CD4-positive, alpha-beta T cell treated with Interleukin-15 for 1 hour (primary cell): ENCODE data around the gene IWS1.
"Not testable (repeated sequence)": the region's sequence is repeated elsewhere in the genome, so short reads cannot be mapped to it uniquely, and the experiment has no call there.

Source experiments
- DNase-seq: peaks from one replicate; pipeline ENCODE4 v3.0.0-alpha.2; 2020

Gene IWS1

DNA sequence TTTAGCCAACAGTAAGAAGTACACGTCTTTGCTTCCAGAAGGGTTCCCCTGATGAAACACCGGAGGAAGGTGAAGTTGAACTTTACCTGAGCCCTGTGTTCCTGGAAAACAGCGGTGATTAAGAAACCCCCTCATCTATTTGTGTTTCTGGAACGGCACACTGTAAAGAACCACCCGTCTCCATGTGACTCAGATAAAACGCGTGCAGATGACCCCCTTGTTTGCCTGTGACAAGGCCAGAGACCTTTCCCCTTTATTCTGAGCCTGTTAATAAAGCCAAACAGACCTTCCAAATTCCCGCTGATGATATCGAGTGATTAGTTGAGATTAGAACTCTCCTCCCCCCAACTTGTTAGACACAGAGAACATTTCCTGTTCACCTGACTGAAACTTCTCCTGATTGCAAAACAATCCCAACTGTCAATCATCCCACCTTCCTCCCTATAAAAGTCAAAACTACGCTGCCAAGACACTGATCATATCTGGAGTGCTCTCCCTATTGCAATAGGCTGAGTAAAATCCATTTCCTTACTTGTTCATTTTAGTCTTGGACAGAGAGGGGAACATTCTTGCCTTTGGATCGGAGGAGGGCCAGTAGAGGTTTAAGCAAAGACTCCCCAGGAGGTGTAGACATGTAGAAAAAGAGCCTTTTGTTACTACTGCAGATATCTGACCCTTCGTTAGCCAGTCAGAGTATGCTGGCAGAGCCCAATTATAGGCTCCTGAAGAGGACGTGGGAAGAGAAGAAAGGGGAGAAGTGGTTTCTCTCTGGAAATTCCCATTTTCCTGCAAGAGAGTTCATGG is 914 bp upstream of the IWS1 start:
- DNase-seq = no peak

DNA sequence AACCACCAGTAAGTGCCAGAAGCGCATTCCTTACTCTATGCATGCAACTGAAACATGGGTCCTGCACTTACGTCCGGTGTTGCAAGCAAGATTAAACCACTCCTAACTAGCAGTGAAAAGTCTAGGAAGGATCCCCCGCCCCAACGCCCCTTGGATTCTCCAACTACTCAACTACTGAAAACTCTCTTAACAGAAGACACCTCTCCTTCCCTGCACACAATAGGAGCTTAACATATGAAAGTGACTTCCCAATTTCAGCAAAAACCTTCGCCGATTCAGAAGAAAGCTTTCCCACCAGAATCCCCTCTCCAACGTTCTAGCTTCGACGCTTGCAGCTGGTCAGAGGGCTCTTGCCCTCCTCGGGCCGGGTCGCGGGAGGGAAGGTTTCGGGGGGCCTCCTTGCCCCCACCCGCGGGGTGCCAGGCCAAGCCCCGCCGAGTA is 578 bp downstream of the IWS1 start:
- no peak for DNase-seq

DNA sequence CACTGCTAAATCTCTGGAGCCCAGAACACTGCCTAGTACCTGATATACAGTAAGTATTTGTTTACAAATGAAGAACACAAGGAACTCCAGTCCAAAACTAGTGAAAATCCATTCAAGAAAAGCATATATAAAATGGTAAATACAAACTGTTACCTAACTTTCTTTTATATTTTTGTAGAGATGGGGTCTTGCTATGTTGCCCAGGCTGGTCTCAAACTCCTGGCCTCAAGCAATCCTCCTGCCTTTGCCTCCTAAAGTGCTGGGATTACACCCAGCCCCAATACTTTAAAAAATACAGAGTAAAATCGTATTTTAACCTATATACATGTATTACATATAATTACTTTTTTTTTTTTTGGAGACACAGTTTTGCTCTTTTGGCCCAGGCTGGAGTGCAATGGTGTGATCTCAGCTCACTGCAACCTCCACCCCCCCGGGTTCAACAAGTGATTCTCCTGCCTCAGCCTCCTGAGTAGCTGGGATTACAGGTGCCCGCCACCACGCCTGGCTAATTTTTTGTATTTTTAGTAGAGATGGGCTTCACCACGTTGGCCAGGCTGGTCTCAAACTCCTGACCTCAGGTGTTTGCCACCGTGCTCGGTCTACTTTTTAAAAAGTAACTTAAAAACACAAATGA is 2.0 kb downstream of the IWS1 start:
- DNase-seq = not testable (repeated sequence)

DNA sequence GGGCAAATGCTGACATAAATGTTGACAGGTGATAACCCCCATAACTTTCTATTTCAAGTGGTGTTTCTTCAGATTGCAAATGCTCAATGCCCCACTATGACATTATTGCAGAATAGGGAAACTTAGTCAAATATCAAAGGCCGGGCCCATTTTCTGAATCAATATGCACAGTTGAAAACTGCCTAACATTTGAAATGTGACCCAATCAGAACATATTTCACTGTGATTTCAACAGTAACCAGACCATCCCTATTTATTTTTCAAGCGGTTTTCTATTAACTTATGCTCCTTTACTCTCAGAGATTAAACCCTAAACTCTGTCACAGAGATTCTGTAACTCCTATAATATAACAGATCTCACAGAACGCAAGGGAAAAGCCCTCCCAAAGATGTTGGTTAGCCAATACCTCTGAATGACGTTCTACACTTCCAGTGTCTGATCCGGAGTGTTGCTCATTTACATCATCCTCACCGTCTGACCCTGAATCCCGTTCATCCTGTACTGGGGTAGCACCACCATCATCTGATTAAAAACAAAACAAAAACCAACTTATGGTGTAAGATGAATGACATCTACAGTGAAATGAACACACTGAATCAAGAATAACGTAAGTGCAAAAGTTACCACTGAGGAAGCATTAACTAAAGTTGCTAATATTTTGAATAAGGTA is 2.9 kb downstream of the IWS1 start:
- no peak for DNase-seq

DNA sequence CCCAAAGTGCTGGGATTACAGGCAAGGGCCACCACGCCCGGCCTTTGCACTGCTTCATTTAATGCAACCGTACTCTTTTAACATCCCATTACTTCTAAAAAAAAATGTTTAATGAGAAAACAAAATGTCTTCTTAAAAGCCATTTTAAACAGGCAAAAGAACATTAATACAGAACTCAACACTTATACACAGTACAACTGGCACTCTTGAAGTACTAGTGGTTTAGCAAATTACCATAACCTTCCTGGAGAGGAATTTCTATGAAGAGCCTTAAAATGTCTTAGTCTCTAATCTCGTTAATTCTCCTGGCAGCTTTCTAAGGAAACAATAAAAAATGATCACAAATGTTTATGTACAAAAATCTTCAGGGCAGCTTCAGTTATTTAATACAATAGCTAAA is 5.9 kb downstream of the IWS1 start:
- no peak for DNase-seq

DNA sequence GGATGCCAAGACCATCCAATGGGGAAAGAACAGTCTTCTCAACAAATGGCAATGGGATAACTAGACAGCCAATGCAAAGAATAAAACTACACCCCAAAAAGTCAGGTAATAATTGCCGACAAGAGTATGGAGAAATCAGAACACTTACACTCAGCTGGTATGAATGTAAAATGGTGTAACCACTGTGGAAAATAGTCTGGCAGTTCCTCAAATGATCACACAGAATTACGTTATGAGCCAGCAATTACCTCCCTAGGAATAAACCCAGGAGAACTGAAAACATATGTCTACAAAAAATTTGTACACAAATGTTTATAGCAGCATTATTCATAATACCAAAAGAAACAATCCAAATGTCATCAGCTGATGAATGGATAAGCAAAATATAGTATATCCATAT is 8.8 kb downstream of the IWS1 start:
- no peak for DNase-seq

DNA sequence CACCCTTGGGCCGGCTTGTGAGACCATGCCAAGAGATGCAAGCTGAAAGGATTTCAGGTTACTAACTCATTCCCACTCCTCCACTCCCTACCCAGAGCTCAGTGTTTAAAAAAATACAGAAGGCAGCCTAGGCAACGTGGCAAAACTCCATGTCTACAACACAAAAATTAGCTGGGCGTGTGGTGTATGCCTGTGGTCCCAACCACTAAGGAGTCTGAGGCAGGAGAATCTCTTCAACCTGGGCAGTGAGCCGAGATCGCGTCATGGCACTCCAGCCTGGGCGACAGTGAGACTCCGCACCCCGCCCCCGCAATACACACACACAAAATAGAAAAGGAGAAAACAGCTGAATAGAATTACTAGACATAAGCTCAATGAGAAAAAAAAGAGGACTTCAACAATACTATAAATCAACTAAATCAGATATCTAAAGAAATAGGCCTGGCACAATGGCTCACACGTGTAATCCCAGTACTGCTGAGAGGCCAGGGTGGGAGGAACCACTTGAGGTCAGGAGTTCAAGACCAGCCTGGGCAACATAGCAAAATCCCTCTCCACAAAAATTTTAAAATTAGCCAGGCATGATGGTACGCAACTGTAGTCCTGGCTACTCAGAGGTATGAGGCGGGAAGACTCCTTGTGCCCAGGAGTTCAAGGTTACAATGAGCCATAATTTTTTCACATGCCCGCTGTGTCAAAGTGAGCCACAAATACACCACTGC is 10.1 kb downstream of the IWS1 start:
- no peak for DNase-seq

DNA sequence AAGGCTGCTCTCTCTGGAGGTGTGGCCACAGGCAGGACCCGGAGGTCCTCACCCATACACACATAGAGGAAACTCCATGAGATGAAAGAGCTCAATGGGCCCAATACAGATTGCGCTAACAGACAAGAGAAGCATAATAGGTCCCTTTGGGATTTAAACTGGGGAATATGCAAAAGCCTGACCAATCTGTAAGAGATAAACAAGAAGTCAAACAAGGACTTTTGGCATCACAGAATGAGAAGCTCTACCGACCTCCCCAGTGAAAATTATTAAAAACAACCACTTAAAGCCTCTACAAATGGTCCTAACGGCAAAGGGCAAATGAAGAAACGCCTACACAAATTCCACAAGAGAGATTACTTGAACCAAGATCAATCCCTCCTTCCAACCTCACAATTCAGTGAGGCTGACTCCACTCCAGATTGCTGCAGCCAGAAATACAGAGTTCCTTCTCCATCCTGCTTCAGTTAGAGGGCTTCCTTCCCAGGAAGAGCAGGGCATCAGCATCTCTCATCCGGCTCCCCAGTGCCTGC is 10.8 kb downstream of the IWS1 start:
- no peak for DNase-seq

DNA sequence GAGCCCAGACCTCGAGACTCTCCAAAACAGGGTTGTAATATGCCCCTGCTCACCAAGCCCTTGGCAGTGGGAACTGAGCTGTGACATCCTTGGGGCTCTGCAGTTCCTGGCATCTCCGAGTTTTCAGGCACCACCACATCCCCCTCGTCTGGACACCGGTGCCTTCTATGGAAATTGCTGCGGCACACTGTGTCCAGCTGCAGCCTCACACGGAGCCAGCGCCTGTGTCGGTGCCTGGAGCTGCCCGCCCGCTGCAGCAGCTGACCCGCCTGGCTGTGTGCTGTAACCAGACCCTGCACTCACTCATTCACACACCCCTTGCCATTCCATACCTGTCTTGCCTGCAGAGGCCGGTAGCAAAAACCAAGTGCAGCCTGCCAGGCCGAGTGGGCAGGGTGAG is 11.8 kb downstream of the IWS1 start:
- DNase-seq = no peak

DNA sequence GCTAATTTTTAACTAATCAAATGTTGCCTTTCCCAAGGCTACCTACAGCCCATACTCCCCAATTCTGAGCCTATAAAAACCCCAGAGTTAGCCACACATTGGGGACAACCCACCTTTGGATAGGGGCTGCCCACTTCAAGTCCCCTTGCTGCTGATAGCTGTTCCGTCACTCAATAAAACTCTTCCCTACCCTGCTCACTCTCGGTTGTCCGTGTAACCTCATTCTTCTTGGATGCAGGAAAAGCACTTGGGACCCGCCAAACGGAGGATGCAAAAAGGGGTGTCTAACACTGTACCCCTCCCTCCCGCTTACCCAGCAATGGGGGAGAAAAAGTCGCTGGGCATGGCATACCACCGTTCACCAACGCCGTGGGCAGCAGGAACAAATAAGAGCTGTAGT is 12.2 kb downstream of the IWS1 start:
- no peak for DNase-seq

DNA sequence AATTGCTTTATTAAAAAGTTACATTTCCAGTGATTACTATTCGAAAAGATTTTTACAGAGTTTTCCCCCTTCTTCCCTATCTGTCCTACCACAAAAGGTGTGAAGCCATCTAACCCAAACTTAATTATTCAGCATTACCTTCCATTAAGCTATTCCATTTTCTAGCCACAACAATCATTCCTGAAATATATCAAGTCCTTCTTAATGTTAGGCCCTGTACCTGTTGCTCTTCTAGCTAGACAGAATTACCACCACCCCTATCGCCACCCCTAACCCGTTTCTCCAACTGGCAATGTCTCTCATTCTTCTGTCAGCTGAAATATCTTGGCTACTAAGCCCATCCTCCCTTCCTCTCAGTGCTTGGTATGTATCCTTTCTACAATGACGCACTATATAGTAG is 13.9 kb downstream of the IWS1 start:
- no peak for DNase-seq

DNA sequence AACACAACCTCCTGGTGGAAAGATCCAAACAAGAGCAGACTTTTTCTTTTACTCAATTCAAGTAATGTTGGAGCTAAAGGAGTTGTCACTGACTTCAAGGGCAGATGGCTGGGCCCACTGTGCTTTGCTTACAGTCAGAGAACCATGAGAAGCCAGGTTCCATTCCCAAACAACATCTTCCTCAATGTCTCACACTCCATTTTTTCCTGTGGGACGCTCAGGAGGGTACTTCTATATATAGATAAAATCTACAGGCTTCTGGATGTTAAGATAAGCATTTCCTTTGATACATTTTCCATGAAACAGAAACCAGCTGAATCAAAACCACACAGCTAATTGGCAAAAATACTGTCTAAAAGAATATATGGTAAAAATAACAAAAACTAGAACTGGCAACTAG is 14.4 kb downstream of the IWS1 start:
- no peak for DNase-seq

DNA sequence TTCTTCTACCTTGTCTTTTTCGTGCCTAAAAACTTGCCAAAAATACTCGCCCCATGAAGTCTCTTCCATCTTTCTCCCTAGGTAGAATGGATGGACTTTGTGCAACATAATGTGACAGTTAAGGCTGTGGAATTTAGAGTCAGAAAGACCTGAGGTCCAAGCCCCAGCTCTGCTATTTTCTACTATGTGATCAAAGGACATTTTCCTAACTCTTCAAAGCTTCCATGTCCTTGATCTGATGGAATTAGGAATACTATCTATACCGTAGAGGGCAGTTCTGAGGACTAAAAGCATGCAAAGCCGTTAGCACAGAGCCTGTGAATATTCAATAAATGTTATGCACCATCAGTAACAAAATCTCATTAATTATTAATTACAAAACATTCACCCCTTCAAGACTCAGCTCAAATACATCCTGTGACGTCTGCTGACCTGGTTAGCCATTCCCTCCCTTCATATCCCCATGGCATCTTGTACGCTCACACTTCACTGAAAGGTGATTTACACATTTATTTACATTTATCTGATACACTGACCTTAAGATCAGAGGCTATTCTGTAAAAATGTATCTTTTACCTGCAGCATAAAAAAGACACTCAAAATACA is 15.1 kb downstream of the IWS1 start:
- DNase-seq = no peak

DNA sequence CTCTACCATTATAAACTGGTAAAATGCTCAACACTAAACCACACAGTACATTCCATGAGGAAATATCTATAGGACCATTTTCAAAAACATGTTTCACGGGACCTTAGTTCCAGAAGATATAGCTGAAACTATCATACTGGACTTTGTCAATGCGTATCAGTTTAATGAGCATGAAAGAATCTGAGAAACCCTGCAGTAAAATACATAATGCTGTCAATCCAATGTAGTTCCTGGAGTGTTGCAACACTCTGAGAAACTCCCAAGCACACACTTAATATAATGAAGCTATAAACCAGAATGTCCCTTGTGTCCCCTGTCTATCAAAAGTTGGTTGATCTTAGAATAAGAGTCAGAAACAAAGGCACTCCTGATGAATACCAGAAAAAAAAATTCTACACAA is 16.2 kb downstream of the IWS1 start:
- DNase-seq = no peak

DNA sequence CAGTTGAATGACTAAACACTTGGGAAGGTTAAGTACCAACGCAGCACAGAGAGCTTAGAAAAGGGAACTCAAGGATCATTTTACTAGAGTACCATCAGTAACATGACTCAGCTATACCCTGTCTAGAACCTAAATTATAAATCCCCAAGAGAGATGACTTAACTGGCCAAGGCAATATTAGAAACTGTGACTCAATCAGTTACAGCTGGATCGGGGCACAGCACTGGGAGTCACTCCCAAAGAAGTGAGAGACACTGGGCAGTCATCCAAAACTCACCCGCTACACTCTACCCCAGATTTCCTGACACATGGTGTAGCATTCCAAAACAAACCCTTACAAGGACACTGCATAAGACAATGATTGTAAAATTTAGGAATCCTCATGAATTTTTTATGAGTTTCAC is 17.7 kb downstream of the IWS1 start:
- no peak for DNase-seq

DNA sequence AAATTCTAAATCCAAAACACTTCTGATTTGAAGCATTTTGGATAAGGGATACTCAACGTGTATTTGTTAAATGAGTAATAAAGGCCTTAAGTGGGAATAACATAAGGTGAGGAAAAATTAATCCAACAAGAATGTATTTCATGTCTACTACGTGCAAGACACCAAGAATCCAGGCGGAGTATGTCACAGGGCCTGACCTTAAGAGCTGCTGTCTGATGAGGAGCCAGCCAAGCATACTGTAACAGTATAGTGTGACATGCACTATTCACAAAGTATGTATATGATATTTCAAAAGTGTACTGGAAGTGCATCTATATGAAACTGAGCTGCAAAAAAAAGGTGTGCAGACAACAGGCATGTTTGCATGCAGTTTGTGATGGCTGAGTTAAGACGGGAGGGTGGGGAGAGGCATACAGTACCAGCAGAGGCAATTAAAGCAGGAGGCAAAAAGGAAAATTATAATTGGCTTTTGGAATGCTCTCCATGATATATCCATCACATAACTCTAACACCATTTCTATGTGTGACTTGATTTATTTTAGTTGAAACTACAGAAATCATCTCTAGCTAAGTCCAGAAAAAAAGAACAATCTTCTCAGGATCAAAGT is 18.2 kb downstream of the IWS1 start:
- DNase-seq = no peak

DNA sequence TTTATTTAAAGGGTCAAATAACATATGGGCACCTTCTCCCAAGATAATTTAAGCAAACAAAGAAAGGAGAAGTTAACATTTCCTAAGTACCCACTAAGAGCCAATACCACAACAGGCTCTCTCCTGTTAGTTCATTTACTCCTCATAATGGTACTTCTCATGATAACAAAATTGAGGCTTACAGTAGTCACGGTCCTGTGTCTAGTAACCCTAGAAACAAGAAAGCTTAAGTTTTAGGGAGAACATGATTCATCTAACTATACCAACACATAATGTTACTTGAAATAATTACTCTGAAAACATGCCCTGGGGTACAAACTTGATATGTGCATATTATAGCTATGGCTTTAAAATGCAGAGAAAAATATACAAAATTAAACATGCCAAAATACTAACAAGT is 19.8 kb downstream of the IWS1 start:
- no peak for DNase-seq

DNA sequence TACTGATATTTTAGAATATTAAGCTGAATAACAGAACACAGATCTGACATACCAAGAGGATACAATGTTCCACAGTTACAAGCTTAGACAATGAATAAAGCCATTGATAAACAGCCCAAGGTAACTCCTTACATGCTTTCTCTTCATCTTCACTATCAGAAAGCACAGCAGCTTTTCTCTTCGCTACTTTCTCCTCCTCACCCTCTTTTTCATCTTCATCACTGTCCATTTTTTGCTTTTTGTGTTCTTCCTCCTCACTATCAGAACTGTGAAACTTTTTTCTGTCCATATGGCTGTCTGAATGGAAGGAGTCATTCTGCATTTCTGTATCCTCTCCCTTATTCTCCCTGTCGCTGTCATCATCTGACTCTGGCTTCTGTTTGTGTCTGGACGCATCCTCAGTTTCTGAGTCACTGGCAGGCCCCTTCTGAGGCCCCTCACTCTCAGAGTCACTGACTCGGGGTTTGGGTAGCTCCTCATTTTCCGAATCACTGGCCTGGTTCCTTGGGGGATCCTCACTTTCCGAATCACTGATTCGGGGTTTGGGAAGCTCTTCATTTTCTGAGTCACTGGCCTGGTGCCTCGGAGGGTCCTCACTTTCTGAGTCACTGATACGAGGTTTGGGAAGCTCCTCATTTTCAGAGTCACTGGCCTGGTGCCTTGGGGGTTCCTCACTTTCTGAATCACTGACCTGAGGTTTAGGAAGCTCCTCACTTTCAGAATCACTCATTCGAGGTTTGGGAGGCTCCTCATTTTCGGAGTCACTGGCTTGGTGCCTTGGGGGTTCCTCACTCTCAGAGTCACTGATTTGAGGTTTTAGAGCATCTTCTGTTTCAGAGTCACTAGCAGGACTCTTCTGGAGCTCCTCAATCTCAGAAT is 21.5 kb downstream of the IWS1 start:
- no peak for DNase-seq

DNA sequence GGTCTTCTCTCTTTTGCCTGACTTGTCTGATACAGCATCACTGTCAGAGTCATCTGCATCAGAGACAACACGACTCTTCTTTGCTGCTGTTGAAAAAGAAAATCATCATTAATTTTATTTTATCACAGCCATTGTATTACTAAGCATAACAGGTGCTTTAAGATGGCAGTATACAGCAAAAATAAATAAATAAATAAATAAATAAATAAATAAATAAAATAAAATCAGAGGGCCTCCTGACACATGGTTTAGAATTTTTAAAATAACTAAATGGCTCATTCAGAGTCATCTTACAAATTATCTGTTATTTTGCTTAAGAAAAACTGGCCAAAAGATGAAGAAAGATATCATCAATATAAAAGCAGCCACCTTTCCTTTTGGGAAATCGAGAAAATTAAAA is 22.8 kb downstream of the IWS1 start:
- no peak for DNase-seq

DNA sequence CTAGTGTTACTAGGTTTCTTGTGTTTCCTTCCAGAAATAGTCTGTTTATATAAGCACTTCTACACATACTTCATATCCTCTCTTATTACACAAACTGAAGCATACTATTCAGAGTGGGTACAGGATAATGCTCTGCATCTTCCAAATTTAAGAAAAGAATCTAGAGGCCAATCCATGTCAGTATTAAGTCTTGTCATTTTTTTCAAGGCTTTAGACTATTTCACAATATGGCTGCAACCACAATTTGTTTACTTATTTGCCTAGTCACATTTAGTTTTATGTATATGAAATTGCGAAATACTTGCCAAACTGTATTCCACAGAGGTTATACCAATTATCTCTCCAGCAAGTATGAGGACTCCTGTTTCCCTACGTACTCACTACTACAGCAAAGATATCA is 27.9 kb downstream of the IWS1 start:
- DNase-seq = no peak

DNA sequence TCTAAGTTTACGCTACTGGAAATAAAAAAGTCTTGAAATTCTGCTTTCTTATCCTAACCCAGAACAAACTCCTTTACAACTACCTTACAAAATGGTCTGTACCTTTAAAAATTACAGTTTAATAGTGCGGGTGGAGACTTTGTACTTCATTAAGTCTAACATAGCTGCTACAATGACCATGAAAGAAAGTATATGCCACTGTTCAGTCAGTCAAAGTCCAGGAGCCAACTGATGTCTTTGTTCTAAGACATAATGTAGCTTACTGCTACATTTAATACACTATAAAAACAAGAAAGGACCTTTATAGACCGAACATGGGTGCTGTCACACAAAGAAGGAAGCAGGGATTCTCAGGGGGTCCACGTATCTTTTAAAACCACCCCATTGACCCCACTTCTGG is 36.0 kb downstream of the IWS1 start:
- no peak for DNase-seq
